Measurements from ENCODE around the gene AGO1.

Gene AGO1

DNA sequence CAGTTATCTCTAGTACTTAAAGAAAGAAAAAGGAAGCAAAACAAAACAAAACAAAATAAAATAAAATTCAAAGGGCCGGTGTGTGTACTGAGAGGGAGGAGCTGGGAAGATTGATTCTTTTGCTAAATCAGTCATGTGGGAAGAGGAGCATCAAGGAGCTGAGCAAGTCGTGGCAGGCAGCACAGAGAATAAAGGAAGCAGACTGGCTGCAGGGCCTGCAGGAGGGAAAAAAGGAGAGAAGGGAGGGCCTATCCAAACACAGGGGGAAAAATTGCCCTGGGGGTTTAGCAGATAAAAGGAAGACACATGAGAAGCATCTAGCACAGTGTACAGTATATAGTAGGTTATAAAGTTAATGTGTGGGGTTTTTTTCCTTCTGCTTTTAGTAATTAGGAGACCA lies 47.6 kb upstream of the AGO1 start:
- H4K20me1 ChIP-seq (ENCODE audit: insufficient read depth, low read length, poor library complexity, severe bottlenecking), result no peaks in the 10 kb centered on the region
- no peaks in the 10 kb centered on the region for H3K27me3 ChIP-seq (ENCODE audit: insufficient read depth, low read length, poor library complexity, severe bottlenecking)
- no peak overlapping the region for H3K4me2 ChIP-seq (ENCODE audit: low read depth, low read length, poor library complexity, severe bottlenecking)
- H3K4me1 ChIP-seq (ENCODE audit: insufficient read depth, low read length, poor library complexity, severe bottlenecking), result no peaks in the 10 kb centered on the region
- no peak overlapping the region for H3K9ac ChIP-seq (ENCODE audit: low read depth, low read length, poor library complexity, severe bottlenecking)
- peaks cover 13% of the 10 kb centered on the region; the same call in 1 of the 2 replicates for H3K36me3 ChIP-seq (ENCODE audit: insufficient read depth, low read length)
- no peaks in the 10 kb centered on the region for H3K9me2 ChIP-seq (replicated peaks; ENCODE audit: low read depth, low read length)
- H3F3A ChIP-seq (ENCODE audit: low read depth), result no peaks in the 10 kb centered on the region
- TF ChIP-seq, protein P1, sequence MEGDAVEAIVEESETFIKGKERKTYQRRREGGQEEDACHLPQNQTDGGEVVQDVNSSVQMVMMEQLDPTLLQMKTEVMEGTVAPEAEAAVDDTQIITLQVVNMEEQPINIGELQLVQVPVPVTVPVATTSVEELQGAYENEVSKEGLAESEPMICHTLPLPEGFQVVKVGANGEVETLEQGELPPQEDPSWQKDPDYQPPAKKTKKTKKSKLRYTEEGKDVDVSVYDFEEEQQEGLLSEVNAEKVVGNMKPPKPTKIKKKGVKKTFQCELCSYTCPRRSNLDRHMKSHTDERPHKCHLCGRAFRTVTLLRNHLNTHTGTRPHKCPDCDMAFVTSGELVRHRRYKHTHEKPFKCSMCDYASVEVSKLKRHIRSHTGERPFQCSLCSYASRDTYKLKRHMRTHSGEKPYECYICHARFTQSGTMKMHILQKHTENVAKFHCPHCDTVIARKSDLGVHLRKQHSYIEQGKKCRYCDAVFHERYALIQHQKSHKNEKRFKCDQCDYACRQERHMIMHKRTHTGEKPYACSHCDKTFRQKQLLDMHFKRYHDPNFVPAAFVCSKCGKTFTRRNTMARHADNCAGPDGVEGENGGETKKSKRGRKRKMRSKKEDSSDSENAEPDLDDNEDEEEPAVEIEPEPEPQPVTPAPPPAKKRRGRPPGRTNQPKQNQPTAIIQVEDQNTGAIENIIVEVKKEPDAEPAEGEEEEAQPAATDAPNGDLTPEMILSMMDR (conservative IDR thresholded peaks at IDR 0.05; ENCODE audit: low read length), result no peak
- no peak for TF ChIP-seq EZH2phosphoT487 (IDR thresholded peaks at IDR 0.05; ENCODE audit: borderline replicate concordance)
- no peak overlapping the region for H3K4me3 ChIP-seq (ENCODE audit: low read length, poor library complexity, severe bottlenecking)
- H3K9me3 ChIP-seq (ENCODE audit: insufficient read depth, low read depth, low read length), result no peaks in the 10 kb centered on the region
- H2AFZ ChIP-seq (ENCODE audit: low read length), result no peak overlapping the region
- H3K79me2 ChIP-seq (ENCODE audit: insufficient read depth, low read length), result no peaks in the 10 kb centered on the region

DNA sequence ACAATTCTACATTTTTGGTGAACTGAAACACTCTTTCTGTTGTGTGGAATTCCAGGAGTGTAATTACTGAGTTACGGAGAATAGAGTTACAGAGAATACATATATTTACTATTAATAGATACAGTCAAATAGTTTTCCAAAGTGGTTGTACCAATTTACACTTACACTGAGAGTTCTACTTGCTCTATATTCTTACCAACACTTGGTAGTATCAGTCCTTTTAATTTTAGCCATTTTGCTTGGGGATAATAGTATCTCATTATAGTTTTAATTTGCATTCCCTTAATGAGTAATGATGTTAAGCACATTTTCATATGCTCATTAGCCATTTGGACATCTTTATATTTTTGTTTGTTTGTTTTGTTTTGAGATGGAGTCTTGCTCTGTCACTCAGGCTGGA lies 46.3 kb upstream of the AGO1 start:
- Histone ChIP-seq H3K79me2 (ENCODE audit: insufficient read depth, low read length) (no peaks in the 10 kb centered on the region), H4K20me1 (ENCODE audit: insufficient read depth, low read length, poor library complexity, severe bottlenecking) (no peaks in the 10 kb centered on the region), H3K27me3 (ENCODE audit: insufficient read depth, low read length, poor library complexity, severe bottlenecking) (no peaks in the 10 kb centered on the region), H2AFZ (ENCODE audit: low read length) (no peak overlapping the region), H3K4me3 (ENCODE audit: low read length, poor library complexity, severe bottlenecking) (no peak overlapping the region), H3K36me3 (ENCODE audit: insufficient read depth, low read length) (peaks cover 18% of the 10 kb centered on the region; the same call in 1 of the 2 replicates), H3K9me3 (ENCODE audit: insufficient read depth, low read depth, low read length) (no peaks in the 10 kb centered on the region), H3K9me2 (replicated peaks; ENCODE audit: low read depth, low read length) (no peaks in the 10 kb centered on the region), H3K9ac (ENCODE audit: low read depth, low read length, poor library complexity, severe bottlenecking) (no peak overlapping the region), H3K4me1 (ENCODE audit: insufficient read depth, low read length, poor library complexity, severe bottlenecking) (no peaks in the 10 kb centered on the region), H3F3A (ENCODE audit: low read depth) (no peaks in the 10 kb centered on the region), H3K4me2 (ENCODE audit: low read depth, low read length, poor library complexity, severe bottlenecking) (no peak overlapping the region)
- TF ChIP-seq EZH2phosphoT487 (IDR thresholded peaks at IDR 0.05; ENCODE audit: borderline replicate concordance), result no peak
- TF ChIP-seq, protein P1 (conservative IDR thresholded peaks at IDR 0.05; ENCODE audit: low read length), result no peak

DNA sequence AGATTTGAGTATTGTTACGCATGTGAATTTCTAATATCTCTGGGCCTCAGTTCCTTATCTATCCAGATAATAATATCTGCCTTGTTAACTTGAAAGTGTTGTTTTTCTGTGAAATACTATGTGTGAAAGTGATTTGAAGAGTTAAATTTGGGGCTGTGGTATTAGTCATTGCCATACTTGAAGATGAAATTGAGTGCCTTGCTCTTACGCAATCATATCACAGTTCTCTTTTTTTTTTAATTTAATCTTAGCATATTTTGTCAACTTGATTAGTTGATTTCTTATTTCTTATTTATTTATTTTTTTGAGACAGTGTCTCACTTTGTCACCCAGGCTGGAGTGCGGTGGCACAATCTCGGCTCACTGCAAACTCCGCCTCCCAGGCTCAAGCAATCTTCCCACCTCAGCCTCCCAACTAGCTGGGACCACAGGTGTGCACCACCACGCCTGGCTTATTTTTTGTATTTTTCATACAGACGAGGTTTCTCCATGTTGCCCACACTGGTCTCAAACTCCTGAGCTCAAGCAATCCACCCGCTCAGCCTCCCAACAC lies 44.2 kb upstream of the AGO1 start:
- H3K4me1 ChIP-seq (ENCODE audit: insufficient read depth, low read length, poor library complexity, severe bottlenecking), result no peaks in the 10 kb centered on the region
- no peaks in the 10 kb centered on the region for H3K9me2 ChIP-seq (replicated peaks; ENCODE audit: low read depth, low read length)
- no peak overlapping the region for H3K4me2 ChIP-seq (ENCODE audit: low read depth, low read length, poor library complexity, severe bottlenecking)
- H3K36me3 ChIP-seq (ENCODE audit: insufficient read depth, low read length), result peaks cover 18% of the 10 kb centered on the region; the same call in 1 of the 2 replicates
- H3K27me3 ChIP-seq (ENCODE audit: insufficient read depth, low read length, poor library complexity, severe bottlenecking), result no peaks in the 10 kb centered on the region
- no peaks in the 10 kb centered on the region for H3F3A ChIP-seq (ENCODE audit: low read depth)
- H3K4me3 ChIP-seq (ENCODE audit: low read length, poor library complexity, severe bottlenecking), result no peak overlapping the region
- H2AFZ ChIP-seq (ENCODE audit: low read length), result no peak overlapping the region
- no peaks in the 10 kb centered on the region for H3K79me2 ChIP-seq (ENCODE audit: insufficient read depth, low read length)
- H4K20me1 ChIP-seq (ENCODE audit: insufficient read depth, low read length, poor library complexity, severe bottlenecking), result no peaks in the 10 kb centered on the region
- TF ChIP-seq EZH2phosphoT487 (IDR thresholded peaks at IDR 0.05; ENCODE audit: borderline replicate concordance), result no peak
- TF ChIP-seq, protein P1 (conservative IDR thresholded peaks at IDR 0.05; ENCODE audit: low read length), result no peak
- no peak overlapping the region for H3K9ac ChIP-seq (ENCODE audit: low read depth, low read length, poor library complexity, severe bottlenecking)
- H3K9me3 ChIP-seq (ENCODE audit: insufficient read depth, low read depth, low read length), result no peaks in the 10 kb centered on the region

Data from Loucy (cell line).